Cardiac muscle cell (in vitro differentiated cells and primary cell): ENCODE data around the gene SLC25A11. TPM values are rescaled to one million over a fixed set of nuclear protein-coding genes. Genes with fewer than 3 reads are reported as not detected.

ENCODE experiments used
- DNase-seq, 2 donors: peaks; one replicate each; pipeline versions ENCODE4 v3.0.0 to v3.0.0-alpha.2; 2010 to 2017; ENCODE audit warnings: low read depth in 1 of 2, low spot score in 1 of 2
- H3K27ac ChIP-seq: fragments of 200-600 bp; sonication (generic); 2 replicates; pipeline ENCODE4 v1.5.1; 2016
- H3K27me3 ChIP-seq: fragments of 200-600 bp; sonication (generic); 2 replicates; pipeline ENCODE4 v1.6.0; 2016; ENCODE audit warnings: control low read depth
- H3K36me3 ChIP-seq: fragments of 200-600 bp; sonication (generic); 2 replicates; pipeline ENCODE4 v1.5.1; 2016; ENCODE audit warnings: control low read depth
- H3K4me1 ChIP-seq: fragments of 200-600 bp; sonication (generic); 2 replicates; pipeline ENCODE4 v1.8.1; 2017; ENCODE audit warnings: low read depth, mild to moderate bottlenecking, mixed run types
- H3K4me3 ChIP-seq: fragments of 200-600 bp; sonication (generic); 2 replicates; pipeline ENCODE4 v1.5.1; 2016; ENCODE audit warnings: mild to moderate bottlenecking
- H3K9me3 ChIP-seq: fragments of 200-600 bp; sonication (generic); 2 replicates; pipeline ENCODE4 v1.5.1; 2017; ENCODE audit warnings: low read depth, mild to moderate bottlenecking, control low read depth
- CTCF ChIP-seq: IDR thresholded peaks from 2 replicates; pipeline ENCODE4 v1.5.1; 2012; ENCODE audit warnings: low read depth, mild to moderate bottlenecking, low read length
- polyA plus RNA-seq: library from polyadenylated mRNA; unstranded; fragments of >200 nt; fragmentation: Nextera tagmentation; extraction: Ambion mirVana; gene quantifications from 2 replicates; pipeline ENCODE4 v1.2.1, GENCODE V29; 2016
- total RNA-seq: library from RNA; depleted of rRNA; stranded (reverse); fragments of >200 nt; gene quantifications from 2 replicates; pipeline ENCODE4 v1.2.3, GENCODE V29; 2016

Gene SLC25A11
- total and polyA plus RNA-seq, 2 experiments from 2014 or later = 127 to 223 TPM

GRCh38 chr17:4892499-4893221, 47.2 kb downstream of the SLC25A11 start:
- TF ChIP-seq CTCF = no peak
- H3K4me1 ChIP-seq = no peaks in the 10 kb centered on the region
- DNase-seq = no peak
- H3K36me3 ChIP-seq = peaks cover 19% of the 10 kb centered on the region
- H3K4me3 ChIP-seq = no peak overlapping the region
- H3K9me3 ChIP-seq = no peaks in the 10 kb centered on the region
- no peak overlapping the region for H3K27ac ChIP-seq
- H3K27me3 ChIP-seq = no peaks in the 10 kb centered on the region

- no peak for TF ChIP-seq CTCF
- Histone ChIP-seq H3K27ac (no peak overlapping the region), H3K4me3 (no peak overlapping the region), H3K9me3 (no peaks in the 10 kb centered on the region), H3K36me3 (peaks cover 23% of the 10 kb centered on the region), H3K4me1 (no peaks in the 10 kb centered on the region), H3K27me3 (no peaks in the 10 kb centered on the region)
- DNase-seq = no peak
Measured at GRCh38 chr17:4891411-4892410, 48.1 kb downstream of the SLC25A11 start.

- no peak overlapping the region for H3K4me3 ChIP-seq
- no peak overlapping the region for H3K27ac ChIP-seq
- no peak for DNase-seq
- H3K27me3 ChIP-seq = no peaks in the 10 kb centered on the region
- no peak for TF ChIP-seq CTCF
- peaks cover 34% of the 10 kb centered on the region for H3K36me3 ChIP-seq
- no peaks in the 10 kb centered on the region for H3K9me3 ChIP-seq
- H3K4me1 ChIP-seq = no peaks in the 10 kb centered on the region
Measured at GRCh38 chr17:4887581-4887980, 52.3 kb downstream of the SLC25A11 start.

Other genes starting within 250 kb of the SLC25A11 start
- 47.3 and 63.2 TPM in 2 replicates for gene PELP1, start 235.9 kb downstream of the SLC25A11 start, total RNA-seq
- 52.6 and 77.7 TPM in 2 replicates for gene PELP1, start 235.9 kb downstream of the SLC25A11 start, polyA plus RNA-seq
- 14.4 and 17.3 TPM in 2 replicates for gene ARRB2, start 229.4 kb downstream of the SLC25A11 start, total RNA-seq
- gene ARRB2, start 229.4 kb downstream of the SLC25A11 start, polyA plus RNA-seq = 23.3 and 33.0 TPM in 2 replicates
- 36.8 and 47.7 TPM in 2 replicates for gene MED11, start 208.6 kb downstream of the SLC25A11 start, total RNA-seq
- 39.1 and 40.8 TPM in 2 replicates for gene MED11, start 208.6 kb downstream of the SLC25A11 start, polyA plus RNA-seq
- gene ZMYND15, start 200.2 kb downstream of the SLC25A11 start, total RNA-seq = not detected in 2 replicates
- gene ZMYND15, start 200.2 kb downstream of the SLC25A11 start, polyA plus RNA-seq = not detected in 2 replicates
- gene CXCL16, start 200.1 kb downstream of the SLC25A11 start, total RNA-seq = 0.60 and 0.66 TPM in 2 replicates
- gene CXCL16, start 200.1 kb downstream of the SLC25A11 start, polyA plus RNA-seq = 0.89 and 1.2 TPM in 2 replicates
- not detected in 2 replicates for gene TM4SF5, start 168.2 kb downstream of the SLC25A11 start, total RNA-seq
- not detected in 2 replicates for gene TM4SF5, start 168.2 kb downstream of the SLC25A11 start, polyA plus RNA-seq
- 0.78 and 2.2 TPM in 2 replicates for gene VMO1, start 153.7 kb downstream of the SLC25A11 start, total RNA-seq
- gene VMO1, start 153.7 kb downstream of the SLC25A11 start, polyA plus RNA-seq = 1.1 and 1.2 TPM in 2 replicates
- gene GLTPD2, start 151.1 kb downstream of the SLC25A11 start, total RNA-seq = not detected in 2 replicates
- 4.1 and 5.4 TPM in 2 replicates for gene GLTPD2, start 151.1 kb downstream of the SLC25A11 start, polyA plus RNA-seq
- 136 and 260 TPM in 2 replicates for gene PSMB6, start 143.9 kb downstream of the SLC25A11 start, total RNA-seq
- 409 and 580 TPM in 2 replicates for gene PSMB6, start 143.9 kb downstream of the SLC25A11 start, polyA plus RNA-seq
- 15.0 and 18.3 TPM in 2 replicates for gene PLD2, start 132.9 kb downstream of the SLC25A11 start, total RNA-seq
- gene PLD2, start 132.9 kb downstream of the SLC25A11 start, polyA plus RNA-seq = 12.4 and 16.8 TPM in 2 replicates
- gene MINK1, start 106.7 kb downstream of the SLC25A11 start, total RNA-seq = 31.3 and 47.7 TPM in 2 replicates
- gene MINK1, start 106.7 kb downstream of the SLC25A11 start, polyA plus RNA-seq = 27.1 and 35.9 TPM in 2 replicates
- gene C17orf107, start 40.5 kb downstream of the SLC25A11 start, total RNA-seq = 1.7 and 7.4 TPM in 2 replicates
- gene C17orf107, start 40.5 kb downstream of the SLC25A11 start, polyA plus RNA-seq = 1.3 and 1.6 TPM in 2 replicates
- 0.35 and 1.5 TPM in 2 replicates for gene CHRNE, start 36.9 kb downstream of the SLC25A11 start, total RNA-seq
- gene CHRNE, start 36.9 kb downstream of the SLC25A11 start, polyA plus RNA-seq = 0.32 and 1.1 TPM in 2 replicates
- gene GP1BA, start 7.8 kb downstream of the SLC25A11 start, total RNA-seq = not detected in 2 replicates
- gene GP1BA, start 7.8 kb downstream of the SLC25A11 start, polyA plus RNA-seq = 0.61 and 0.81 TPM in 2 replicates
- 67.4 and 73.4 TPM in 2 replicates for gene RNF167, start 222 bp upstream of the SLC25A11 start, total RNA-seq
- gene RNF167, start 222 bp upstream of the SLC25A11 start, polyA plus RNA-seq = 71.4 and 77.1 TPM in 2 replicates
- 1,337 and 2,688 TPM in 2 replicates for gene PFN1, start 8.5 kb upstream of the SLC25A11 start, total RNA-seq
- 1,185 and 1,476 TPM in 2 replicates for gene PFN1, start 8.5 kb upstream of the SLC25A11 start, polyA plus RNA-seq
- 595 and 1,068 TPM in 2 replicates for gene ENO3, start 11.1 kb upstream of the SLC25A11 start, total RNA-seq
- 955 and 1,853 TPM in 2 replicates for gene ENO3, start 11.1 kb upstream of the SLC25A11 start, polyA plus RNA-seq
- gene SPAG7, start 27.8 kb upstream of the SLC25A11 start, total RNA-seq = 199 and 227 TPM in 2 replicates
- gene SPAG7, start 27.8 kb upstream of the SLC25A11 start, polyA plus RNA-seq = 394 and 399 TPM in 2 replicates
- 10.5 and 11.6 TPM in 2 replicates for gene CAMTA2, start 47.6 kb upstream of the SLC25A11 start, total RNA-seq
- 17.8 and 18.3 TPM in 2 replicates for gene CAMTA2, start 47.6 kb upstream of the SLC25A11 start, polyA plus RNA-seq
- 1.9 and 6.7 TPM in 2 replicates for gene INCA1, start 57.5 kb upstream of the SLC25A11 start, total RNA-seq
- gene INCA1, start 57.5 kb upstream of the SLC25A11 start, polyA plus RNA-seq = 6.4 and 6.9 TPM in 2 replicates
- gene KIF1C, start 57.9 kb upstream of the SLC25A11 start, total RNA-seq = 57.9 and 65.8 TPM in 2 replicates
- 62.9 and 67.1 TPM in 2 replicates for gene KIF1C, start 57.9 kb upstream of the SLC25A11 start, polyA plus RNA-seq
- not detected in 2 replicates for gene SLC52A1, start 95.4 kb upstream of the SLC25A11 start, total RNA-seq
- gene SLC52A1, start 95.4 kb upstream of the SLC25A11 start, polyA plus RNA-seq = 0.16 TPM in 1 of 2 replicates, not detected in the other
- gene ZFP3, start 138.4 kb upstream of the SLC25A11 start, total RNA-seq = 0.21 and 0.95 TPM in 2 replicates
- 1.5 and 2.4 TPM in 2 replicates for gene ZFP3, start 138.4 kb upstream of the SLC25A11 start, polyA plus RNA-seq
- 14.2 and 21.0 TPM in 2 replicates for gene ZNF232, start 171.8 kb upstream of the SLC25A11 start, total RNA-seq
- 13.8 and 18.2 TPM in 2 replicates for gene ZNF232, start 171.8 kb upstream of the SLC25A11 start, polyA plus RNA-seq
- 0.03 TPM in 1 of 2 replicates, not detected in the other for gene USP6, start 176.0 kb upstream of the SLC25A11 start, total RNA-seq
- gene USP6, start 176.0 kb upstream of the SLC25A11 start, polyA plus RNA-seq = 0.53 and 0.54 TPM in 2 replicates